Activated naive CD8-positive, alpha-beta T cell (primary cell): Measurements from ENCODE around the gene GRM7.

Experiments used
- H3K27ac Mint-ChIP-seq: one replicate; pipeline ENCODE4 v1.8.0; 2021; ENCODE audit warnings: mixed read lengths
- H3K27me3 Mint-ChIP-seq: one replicate; pipeline ENCODE4 v1.8.0; 2021; ENCODE audit warnings: mixed read lengths
- H3K36me3 Mint-ChIP-seq: one replicate; pipeline ENCODE4 v1.8.0; 2021; ENCODE audit warnings: mixed read lengths
- H3K4me1 Mint-ChIP-seq: one replicate; pipeline ENCODE4 v1.8.0; 2021; ENCODE audit warnings: low read depth, mixed read lengths
- H3K4me3 Mint-ChIP-seq: one replicate; pipeline ENCODE4 v1.8.0; 2021; ENCODE audit warnings: mild to moderate bottlenecking, mixed read lengths
- H3K9me3 Mint-ChIP-seq: one replicate; pipeline ENCODE4 v1.8.0; 2021; ENCODE audit warnings: low read depth, mixed read lengths

Gene GRM7

DNA sequence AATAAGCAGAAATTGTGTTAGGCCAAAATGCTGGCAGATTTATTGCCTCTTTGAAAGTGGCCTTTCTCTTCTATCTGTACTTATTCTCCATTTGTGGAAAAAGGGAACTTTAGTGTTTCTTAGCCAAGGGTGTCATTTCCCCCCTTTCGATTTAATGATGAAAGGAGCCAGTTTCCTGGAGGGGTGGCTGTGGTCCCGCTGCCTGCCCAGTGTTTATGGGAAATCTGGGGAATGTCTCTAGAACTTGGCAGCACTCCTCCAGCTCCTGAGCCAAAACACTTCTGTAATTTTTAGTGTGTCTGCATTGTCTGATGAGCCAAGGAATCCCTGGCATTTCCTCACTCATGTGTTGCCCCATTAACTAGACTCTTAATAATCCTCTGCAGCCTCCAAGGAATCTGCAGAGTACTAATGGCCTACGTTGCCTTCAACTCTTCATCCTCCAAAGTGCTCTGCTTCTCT, 448.8 kb downstream of the GRM7 start:
- Mint-ChIP-seq H3K4me1 (no peaks in the 10 kb centered on the region), H3K27me3 (peaks cover 3% of the 10 kb centered on the region), H3K27ac (no peak overlapping the region), H3K9me3 (peaks cover 2% of the 10 kb centered on the region), H3K4me3 (no peak overlapping the region), H3K36me3 (no peaks in the 10 kb centered on the region)

DNA sequence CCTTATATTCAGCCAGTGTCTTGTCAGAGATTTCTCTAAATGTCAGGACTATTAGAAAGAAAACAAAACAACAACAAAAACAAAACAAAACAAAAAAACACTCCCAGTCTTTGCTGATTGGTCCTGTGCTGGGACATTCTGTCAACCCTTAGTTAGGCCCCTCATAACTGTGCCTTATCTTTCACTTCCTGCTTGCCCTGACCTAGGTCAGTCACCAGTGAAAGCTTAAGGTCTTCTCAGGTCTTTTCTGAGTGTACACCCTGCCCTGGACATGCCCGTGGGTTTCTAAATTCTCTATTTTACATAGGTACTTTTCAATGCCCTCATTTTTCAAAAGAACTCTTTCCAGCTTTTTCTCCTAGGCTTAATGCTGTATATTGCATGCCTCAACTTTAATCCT, 454.1 kb downstream of the GRM7 start:
- Mint-ChIP-seq H3K27me3 (peaks cover 2% of the 10 kb centered on the region), H3K36me3 (no peaks in the 10 kb centered on the region), H3K9me3 (no peaks in the 10 kb centered on the region), H3K4me1 (no peaks in the 10 kb centered on the region), H3K27ac (no peak overlapping the region), H3K4me3 (no peak overlapping the region)

DNA sequence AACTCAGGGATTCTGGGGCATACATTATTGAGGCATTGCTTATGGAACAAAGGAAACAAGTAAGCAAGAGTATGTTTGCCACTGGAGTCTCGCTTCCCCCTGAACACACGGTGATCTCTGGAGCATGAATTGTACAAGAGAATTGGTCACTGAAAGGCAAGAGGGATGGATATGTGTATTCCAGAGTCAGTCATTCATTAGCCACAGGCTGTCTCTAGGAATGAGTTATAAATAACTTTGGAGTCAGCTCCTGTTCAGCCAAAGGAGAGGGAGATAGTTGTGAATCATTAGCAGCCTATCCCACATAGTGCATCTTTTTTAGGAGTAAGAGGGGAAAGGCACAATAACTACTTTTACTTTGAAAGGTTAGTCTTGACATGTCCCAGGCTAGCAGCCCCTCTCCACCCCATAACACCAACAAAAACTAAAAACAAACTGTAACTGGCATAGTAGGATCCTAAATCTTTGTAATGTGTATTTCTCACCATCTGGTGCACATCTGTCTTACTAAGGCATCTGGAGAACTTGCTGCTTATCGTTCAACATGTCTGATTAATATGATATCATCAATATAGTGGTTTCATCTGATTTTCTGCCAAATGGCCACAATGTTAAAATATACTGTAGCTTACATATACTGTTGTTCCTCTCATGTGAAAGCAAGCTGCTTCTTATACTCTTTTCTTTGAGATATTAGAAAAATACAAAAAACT, 462.2 kb downstream of the GRM7 start:
- Mint-ChIP-seq H3K4me3 (no peak overlapping the region), H3K27ac (no peak overlapping the region), H3K36me3 (no peaks in the 10 kb centered on the region), H3K9me3 (no peaks in the 10 kb centered on the region), H3K4me1 (no peaks in the 10 kb centered on the region), H3K27me3 (no peaks in the 10 kb centered on the region)

DNA sequence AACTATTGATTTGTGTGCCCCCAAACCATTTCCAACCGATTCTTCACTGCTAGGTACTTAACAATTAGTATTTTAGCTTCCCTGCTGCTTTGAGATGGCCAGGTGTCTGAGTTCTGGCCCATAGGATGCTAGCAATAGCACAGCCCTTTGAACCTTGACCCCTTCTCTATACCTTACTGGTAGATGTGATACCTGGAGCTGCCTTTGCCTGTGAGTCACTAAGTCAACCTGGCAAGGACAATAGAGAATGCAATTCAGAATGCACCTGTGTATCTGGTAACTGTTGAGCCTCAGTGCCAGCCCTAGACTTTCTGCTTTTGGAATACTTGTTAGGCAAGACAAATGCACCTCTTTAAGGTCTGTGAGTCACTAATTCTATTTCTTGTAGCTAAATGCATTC, 467.4 kb downstream of the GRM7 start:
- Mint-ChIP-seq H3K36me3 (no peaks in the 10 kb centered on the region), H3K27me3 (peaks cover 1% of the 10 kb centered on the region), H3K4me3 (no peak overlapping the region), H3K4me1 (no peaks in the 10 kb centered on the region), H3K27ac (no peak overlapping the region), H3K9me3 (no peaks in the 10 kb centered on the region)

DNA sequence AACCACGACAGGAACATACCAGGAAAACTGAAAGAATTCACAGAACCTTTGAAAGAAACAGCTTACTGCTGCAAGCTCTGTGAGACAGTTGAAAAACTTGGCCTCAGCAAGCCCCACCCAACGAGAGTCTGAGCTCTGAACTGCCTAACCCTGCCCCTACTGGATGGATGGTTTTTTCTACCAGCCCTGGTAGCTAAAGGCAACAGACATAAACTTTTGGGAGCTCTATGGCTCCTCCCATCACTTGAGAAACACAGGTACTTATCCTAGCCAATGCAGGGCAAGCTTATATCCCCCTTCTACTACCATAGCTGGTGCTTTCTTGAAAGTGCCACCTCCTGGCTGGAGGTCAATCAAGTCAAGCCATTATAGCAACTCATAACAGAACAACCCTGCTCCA, 471.8 kb downstream of the GRM7 start:
- Mint-ChIP-seq H3K9me3 (peaks cover 15% of the 10 kb centered on the region), H3K4me3 (no peak overlapping the region), H3K27me3 (peaks cover 1% of the 10 kb centered on the region), H3K36me3 (no peaks in the 10 kb centered on the region), H3K4me1 (no peaks in the 10 kb centered on the region), H3K27ac (no peak overlapping the region)

DNA sequence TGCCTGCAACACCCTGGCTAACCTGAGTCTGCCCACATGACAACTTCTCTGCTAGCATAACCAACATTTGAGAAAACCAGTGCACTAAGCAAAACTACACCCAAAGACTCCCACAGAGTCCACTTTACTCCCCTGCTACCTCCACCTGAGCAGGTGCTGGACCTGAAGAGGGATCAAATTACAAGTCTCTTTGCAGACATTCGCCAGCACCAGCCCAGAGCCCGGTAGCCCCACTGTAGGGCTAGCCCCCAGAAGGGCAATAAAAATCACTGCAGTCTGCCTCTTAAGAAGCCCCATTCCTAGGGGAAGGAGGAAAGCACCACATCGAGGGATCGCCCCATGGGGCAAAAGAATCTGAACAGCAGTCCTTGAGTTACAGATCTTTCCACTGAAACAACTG, 472.2 kb downstream of the GRM7 start:
- Mint-ChIP-seq H3K27ac (no peak overlapping the region), H3K4me1 (no peaks in the 10 kb centered on the region), H3K27me3 (peaks cover 1% of the 10 kb centered on the region), H3K9me3 (peaks cover 15% of the 10 kb centered on the region), H3K36me3 (no peaks in the 10 kb centered on the region), H3K4me3 (no peak overlapping the region)

DNA sequence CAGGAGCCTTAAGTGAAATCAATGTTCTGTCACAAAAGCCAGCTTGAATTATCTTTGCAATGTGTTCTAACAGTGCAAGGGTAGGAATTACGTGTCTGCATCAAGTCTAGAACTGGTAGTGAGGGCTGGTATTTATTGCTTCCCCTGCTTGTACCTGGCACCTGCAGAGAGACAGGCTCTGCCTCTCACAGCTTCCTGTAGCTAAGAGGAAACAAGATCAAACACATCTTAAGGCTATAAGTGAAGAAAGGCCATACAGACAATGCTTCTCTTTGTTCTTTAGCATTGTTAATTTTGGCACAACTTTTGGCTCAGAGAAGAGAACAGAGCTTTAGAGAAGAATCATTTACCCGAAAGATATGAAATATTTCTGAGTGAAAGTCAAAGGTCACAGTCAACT, 479.9 kb downstream of the GRM7 start:
- no peak overlapping the region for H3K4me3 Mint-ChIP-seq
- no peaks in the 10 kb centered on the region for H3K27me3 Mint-ChIP-seq
- H3K36me3 Mint-ChIP-seq: no peaks in the 10 kb centered on the region
- peaks cover 7% of the 10 kb centered on the region for H3K9me3 Mint-ChIP-seq
- H3K27ac Mint-ChIP-seq: no peak overlapping the region
- no peaks in the 10 kb centered on the region for H3K4me1 Mint-ChIP-seq

DNA sequence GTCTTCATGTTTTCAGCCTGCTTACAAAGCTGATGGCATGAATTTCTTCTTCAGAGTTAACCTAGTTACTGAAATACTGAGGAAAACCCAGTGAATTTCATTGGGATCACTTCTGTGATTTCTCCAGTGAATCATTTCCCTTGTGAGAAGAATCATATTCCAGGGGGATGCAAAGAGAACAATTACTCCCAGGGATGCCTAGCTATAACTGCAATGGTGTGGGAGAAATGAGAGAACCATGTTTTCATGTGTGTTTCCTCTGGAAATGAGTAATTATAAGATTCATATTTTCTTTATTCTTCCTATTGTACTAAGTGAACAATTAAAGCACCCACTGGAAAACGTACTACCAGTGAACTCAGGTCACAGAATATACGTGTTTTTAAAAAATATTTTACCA, 485.4 kb downstream of the GRM7 start:
- H3K4me1 Mint-ChIP-seq: no peaks in the 10 kb centered on the region
- no peaks in the 10 kb centered on the region for H3K9me3 Mint-ChIP-seq
- no peaks in the 10 kb centered on the region for H3K36me3 Mint-ChIP-seq
- H3K4me3 Mint-ChIP-seq: no peak overlapping the region
- H3K27ac Mint-ChIP-seq: no peak overlapping the region
- H3K27me3 Mint-ChIP-seq: no peaks in the 10 kb centered on the region

DNA sequence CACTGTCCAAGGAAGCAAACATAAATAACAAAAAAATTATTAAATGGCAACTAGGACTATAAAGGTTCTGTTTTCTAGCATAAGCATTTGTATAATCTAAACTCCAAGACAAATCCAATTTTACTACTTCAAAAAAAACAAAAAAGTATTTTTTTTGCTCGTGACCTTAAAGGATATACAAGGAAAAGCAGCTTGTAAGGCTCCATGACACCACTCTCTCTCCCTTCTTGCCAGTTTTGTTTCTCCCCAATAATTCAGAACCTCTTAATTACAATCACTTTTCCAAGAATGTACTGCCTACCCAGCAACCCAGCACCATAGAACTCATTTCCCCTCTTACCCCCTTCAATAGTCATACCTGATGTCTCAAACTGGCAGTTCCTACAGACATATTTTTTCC, 496.2 kb downstream of the GRM7 start:
- H3K27me3 Mint-ChIP-seq: no peaks in the 10 kb centered on the region
- no peak overlapping the region for H3K4me3 Mint-ChIP-seq
- no peaks in the 10 kb centered on the region for H3K9me3 Mint-ChIP-seq
- H3K4me1 Mint-ChIP-seq: no peaks in the 10 kb centered on the region
- no peak overlapping the region for H3K27ac Mint-ChIP-seq
- no peaks in the 10 kb centered on the region for H3K36me3 Mint-ChIP-seq

DNA sequence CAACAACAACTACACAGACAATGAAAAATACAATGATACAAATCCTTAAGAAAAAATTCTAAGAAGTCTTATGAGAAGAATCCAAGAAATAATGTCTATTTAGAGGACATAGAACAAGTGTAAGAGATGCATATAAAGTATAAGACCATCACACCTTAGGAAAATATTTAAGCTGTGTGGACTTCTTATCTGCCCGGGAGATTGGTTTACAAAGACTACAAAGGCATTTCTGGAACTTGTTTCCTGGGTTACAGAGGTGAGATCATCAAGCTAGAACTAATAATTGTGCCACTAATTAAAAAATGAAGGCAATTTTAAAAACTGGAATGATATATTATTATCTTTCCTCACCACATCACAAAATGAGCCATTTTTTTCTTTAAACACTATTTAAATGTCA, 507.1 kb downstream of the GRM7 start:
- H3K27ac Mint-ChIP-seq: no peak overlapping the region
- H3K4me1 Mint-ChIP-seq: no peaks in the 10 kb centered on the region
- no peaks in the 10 kb centered on the region for H3K27me3 Mint-ChIP-seq
- no peak overlapping the region for H3K4me3 Mint-ChIP-seq
- H3K36me3 Mint-ChIP-seq: no peaks in the 10 kb centered on the region
- H3K9me3 Mint-ChIP-seq: no peaks in the 10 kb centered on the region

DNA sequence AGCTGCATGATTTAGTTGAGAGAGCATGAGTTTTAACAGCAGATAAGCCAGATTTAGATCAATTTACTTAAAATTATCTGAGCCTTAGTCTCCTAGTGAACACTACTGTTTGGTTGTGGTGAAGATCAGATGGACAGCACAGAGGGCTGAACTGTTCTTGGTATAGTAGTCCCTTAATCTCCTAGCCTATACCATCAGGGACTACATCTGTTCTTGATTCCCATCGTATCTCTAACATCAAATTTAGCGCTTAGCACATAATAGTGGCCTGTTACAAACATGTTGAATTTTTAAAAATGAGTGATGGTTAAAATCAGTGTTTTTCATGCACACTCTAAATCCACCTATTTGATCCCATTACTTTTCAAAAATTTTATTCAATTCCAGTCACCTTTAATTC, 507.7 kb downstream of the GRM7 start:
- Mint-ChIP-seq H3K27ac (no peak overlapping the region), H3K9me3 (no peaks in the 10 kb centered on the region), H3K4me1 (no peaks in the 10 kb centered on the region)

DNA sequence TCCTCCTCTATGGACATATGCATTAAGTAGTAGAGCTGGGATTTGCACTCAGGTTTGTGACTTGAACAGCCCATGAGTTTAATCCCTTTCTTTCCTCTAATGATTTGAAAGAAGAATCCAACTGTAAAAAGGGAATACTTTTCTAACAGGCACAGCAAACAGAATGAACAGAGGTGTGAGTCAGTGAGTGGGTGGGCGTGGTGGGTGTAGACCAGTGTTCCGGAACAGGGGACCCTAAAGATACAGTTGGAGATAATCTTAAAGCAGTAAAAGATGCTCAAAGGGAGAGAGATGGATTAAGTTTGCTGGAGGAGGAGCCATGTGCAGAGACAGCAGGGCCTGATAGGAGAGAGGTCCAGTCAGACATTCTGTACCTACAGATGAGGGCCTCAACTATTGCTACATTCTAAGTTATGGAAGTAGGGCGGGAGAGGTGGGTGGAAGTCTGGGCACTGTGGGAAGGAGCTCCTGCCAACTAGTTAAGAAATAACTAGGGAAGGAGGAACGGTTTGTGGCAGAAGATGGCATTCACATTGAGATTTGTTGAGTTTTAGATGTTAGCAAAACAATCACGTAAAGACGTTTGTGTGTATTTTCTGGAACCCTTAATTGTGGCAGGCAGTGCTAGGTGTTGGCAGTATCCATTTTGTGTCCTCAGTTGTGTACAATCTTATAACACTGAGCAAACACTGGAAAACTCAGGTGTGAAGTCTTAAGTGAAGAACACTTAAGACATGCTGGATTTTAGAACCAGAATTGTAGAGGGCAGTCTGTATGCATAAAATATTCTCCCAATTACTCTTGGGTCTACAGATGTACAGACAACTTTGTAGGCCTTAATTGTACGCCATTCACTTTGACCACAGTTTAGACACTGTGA, 511.0 kb downstream of the GRM7 start:
- Mint-ChIP-seq H3K4me3 (no peak overlapping the region), H3K9me3 (no peaks in the 10 kb centered on the region), H3K27me3 (no peaks in the 10 kb centered on the region), H3K36me3 (no peaks in the 10 kb centered on the region), H3K4me1 (no peaks in the 10 kb centered on the region), H3K27ac (no peak overlapping the region)

More for the DNA sequence above, 507.7 kb downstream of the GRM7 start:
- H3K4me3 Mint-ChIP-seq: no peak overlapping the region
- H3K27me3 Mint-ChIP-seq: no peaks in the 10 kb centered on the region
- H3K36me3 Mint-ChIP-seq: no peaks in the 10 kb centered on the region

DNA sequence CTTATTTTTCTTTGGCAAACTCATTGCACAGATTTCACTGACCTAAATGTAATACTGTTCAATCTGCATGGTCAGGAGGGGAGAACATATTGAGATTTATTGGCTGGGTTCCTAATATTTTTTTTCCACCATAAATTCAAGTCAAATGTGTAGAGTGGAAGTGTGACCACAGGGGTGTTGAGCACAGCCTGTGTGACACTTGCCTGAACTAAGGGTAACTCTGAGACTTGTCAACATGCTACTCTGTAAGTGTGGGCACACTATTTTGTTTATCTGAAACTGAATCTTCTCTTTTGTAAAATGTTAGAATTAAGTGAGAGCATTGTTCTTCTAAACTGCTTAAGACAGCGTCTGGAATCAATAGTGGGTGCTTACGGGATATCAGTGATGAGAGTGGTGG, 516.2 kb downstream of the GRM7 start:
- no peaks in the 10 kb centered on the region for H3K9me3 Mint-ChIP-seq
- no peak overlapping the region for H3K4me3 Mint-ChIP-seq
- no peaks in the 10 kb centered on the region for H3K27me3 Mint-ChIP-seq
- no peak overlapping the region for H3K27ac Mint-ChIP-seq
- no peaks in the 10 kb centered on the region for H3K4me1 Mint-ChIP-seq
- no peaks in the 10 kb centered on the region for H3K36me3 Mint-ChIP-seq

DNA sequence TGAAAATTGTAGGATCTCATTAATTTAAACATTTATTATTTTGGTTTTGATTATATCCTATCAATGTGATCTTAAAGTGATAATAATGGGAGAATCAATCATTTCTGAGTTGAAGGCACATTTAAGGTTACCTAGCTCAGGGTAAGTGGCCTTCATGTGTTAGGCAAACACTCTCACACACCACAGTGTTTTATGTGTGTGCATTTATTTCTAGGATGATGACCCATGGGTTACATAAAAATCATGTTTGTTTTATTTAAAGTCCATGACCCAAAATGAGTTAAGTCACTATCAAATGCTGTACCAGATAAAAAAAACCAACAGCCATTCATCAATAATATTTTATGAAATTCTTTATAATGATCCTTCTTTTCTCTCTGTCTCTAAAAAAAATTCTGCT, 520.8 kb downstream of the GRM7 start:
- no peak overlapping the region for H3K4me3 Mint-ChIP-seq
- no peaks in the 10 kb centered on the region for H3K4me1 Mint-ChIP-seq
- H3K27ac Mint-ChIP-seq: no peak overlapping the region
- H3K27me3 Mint-ChIP-seq: no peaks in the 10 kb centered on the region
- H3K36me3 Mint-ChIP-seq: no peaks in the 10 kb centered on the region
- no peaks in the 10 kb centered on the region for H3K9me3 Mint-ChIP-seq

DNA sequence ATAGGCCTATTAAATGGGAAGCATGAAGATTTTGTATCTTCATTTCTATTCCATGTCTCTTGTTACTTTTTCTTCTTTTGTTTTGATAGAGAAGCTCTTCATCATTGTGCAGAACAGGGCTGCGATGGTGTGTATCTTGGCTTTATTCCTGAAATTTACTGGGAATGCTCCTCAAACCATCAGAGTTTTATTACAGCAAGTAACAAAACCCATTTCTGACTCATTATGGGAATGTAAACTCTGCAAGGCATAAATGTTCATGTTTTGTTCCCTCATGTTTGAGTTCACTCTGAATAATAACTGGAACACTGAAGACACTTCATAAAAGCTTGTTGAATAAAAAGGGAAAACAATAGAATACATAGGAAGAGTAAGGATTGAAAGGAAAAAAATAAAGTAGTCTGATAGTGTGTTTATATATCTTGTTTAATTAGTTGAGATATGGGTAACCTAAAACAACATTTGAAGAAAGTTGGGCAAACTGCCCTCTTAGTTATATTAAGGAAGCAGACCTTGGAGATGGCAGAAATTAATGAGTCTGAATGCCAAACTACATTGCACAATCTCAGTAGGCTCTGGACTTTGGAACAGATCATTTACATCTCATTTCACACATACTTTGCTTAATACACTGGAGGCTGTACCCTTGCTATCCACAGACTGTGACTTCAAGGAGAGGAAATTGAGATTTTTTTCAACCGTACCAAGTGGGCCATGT, 521.5 kb downstream of the GRM7 start:
- Mint-ChIP-seq H3K27me3 (no peaks in the 10 kb centered on the region), H3K27ac (no peak overlapping the region), H3K9me3 (no peaks in the 10 kb centered on the region), H3K4me1 (no peaks in the 10 kb centered on the region), H3K4me3 (no peak overlapping the region), H3K36me3 (no peaks in the 10 kb centered on the region)
